Measurements from ENCODE around the gene TLE5.
A peak's percentile ranks its signal among the peaks of the same experiment; 100 is the strongest.

Gene TLE5

GRCh38 chr19:3028305-3029064, 33.8 kb downstream of the TLE5 start:
- peak overlapping the region; percentile 59 for H3K4me3 ChIP-seq (replicated peaks; ENCODE audit: low read depth, low read length)
- TF ChIP-seq, protein P1, sequence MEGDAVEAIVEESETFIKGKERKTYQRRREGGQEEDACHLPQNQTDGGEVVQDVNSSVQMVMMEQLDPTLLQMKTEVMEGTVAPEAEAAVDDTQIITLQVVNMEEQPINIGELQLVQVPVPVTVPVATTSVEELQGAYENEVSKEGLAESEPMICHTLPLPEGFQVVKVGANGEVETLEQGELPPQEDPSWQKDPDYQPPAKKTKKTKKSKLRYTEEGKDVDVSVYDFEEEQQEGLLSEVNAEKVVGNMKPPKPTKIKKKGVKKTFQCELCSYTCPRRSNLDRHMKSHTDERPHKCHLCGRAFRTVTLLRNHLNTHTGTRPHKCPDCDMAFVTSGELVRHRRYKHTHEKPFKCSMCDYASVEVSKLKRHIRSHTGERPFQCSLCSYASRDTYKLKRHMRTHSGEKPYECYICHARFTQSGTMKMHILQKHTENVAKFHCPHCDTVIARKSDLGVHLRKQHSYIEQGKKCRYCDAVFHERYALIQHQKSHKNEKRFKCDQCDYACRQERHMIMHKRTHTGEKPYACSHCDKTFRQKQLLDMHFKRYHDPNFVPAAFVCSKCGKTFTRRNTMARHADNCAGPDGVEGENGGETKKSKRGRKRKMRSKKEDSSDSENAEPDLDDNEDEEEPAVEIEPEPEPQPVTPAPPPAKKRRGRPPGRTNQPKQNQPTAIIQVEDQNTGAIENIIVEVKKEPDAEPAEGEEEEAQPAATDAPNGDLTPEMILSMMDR (IDR thresholded peaks at IDR 0.05; ENCODE audit: low read length, missing control alignments): no peak
- DNase-seq (ENCODE audit: low read depth): no peak

- DNase-seq (ENCODE audit: low read depth): no peak
- no peak overlapping the region for H3K4me3 ChIP-seq (replicated peaks; ENCODE audit: low read depth, low read length)
- TF ChIP-seq, protein P1 (IDR thresholded peaks at IDR 0.05; ENCODE audit: low read length, missing control alignments): no peak
Measured at GRCh38 chr19:3027981-3028304, 34.4 kb downstream of the TLE5 start.

- no peak for DNase-seq (ENCODE audit: low read depth)
- TF ChIP-seq, protein P1 (IDR thresholded peaks at IDR 0.05; ENCODE audit: low read length, missing control alignments): no peak
- no peak overlapping the region for H3K4me3 ChIP-seq (replicated peaks; ENCODE audit: low read depth, low read length)
Measured at GRCh38 chr19:3027292-3027691, 35.0 kb downstream of the TLE5 start.

DNA sequence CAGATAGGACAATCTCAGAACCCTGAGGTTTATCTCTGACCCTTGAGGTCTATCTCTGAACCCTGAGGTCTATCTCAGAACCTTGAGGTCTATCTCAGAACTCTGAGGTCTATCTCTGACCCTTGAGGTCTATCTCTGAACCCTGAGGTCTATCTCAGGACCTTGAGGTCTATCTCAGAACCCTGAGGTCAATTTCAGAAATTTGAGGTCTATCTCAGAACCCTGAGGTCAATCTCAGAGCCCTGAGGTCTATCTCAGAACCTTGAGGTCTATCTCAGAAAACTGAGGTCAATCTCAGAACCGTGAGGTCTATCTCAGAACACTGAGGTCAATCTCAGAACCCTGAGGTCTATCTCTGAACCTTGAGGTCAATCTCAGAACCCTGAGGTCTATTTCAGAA, 35.5 kb downstream of the TLE5 start:
- TF ChIP-seq, protein P1 (IDR thresholded peaks at IDR 0.05; ENCODE audit: low read length, missing control alignments): no peak

GRCh38 chr19:3025549-3025886, 36.8 kb downstream of the TLE5 start:
- H3K4me3 ChIP-seq (replicated peaks; ENCODE audit: low read depth, low read length): no peak overlapping the region
- TF ChIP-seq, protein P1 (IDR thresholded peaks at IDR 0.05; ENCODE audit: low read length, missing control alignments): no peak
- no peak for DNase-seq (ENCODE audit: low read depth)

More for the DNA sequence above, 35.5 kb downstream of the TLE5 start:
- DNase-seq (ENCODE audit: low read depth): no peak
- no peak overlapping the region for H3K4me3 ChIP-seq (replicated peaks; ENCODE audit: low read depth, low read length)

DNA sequence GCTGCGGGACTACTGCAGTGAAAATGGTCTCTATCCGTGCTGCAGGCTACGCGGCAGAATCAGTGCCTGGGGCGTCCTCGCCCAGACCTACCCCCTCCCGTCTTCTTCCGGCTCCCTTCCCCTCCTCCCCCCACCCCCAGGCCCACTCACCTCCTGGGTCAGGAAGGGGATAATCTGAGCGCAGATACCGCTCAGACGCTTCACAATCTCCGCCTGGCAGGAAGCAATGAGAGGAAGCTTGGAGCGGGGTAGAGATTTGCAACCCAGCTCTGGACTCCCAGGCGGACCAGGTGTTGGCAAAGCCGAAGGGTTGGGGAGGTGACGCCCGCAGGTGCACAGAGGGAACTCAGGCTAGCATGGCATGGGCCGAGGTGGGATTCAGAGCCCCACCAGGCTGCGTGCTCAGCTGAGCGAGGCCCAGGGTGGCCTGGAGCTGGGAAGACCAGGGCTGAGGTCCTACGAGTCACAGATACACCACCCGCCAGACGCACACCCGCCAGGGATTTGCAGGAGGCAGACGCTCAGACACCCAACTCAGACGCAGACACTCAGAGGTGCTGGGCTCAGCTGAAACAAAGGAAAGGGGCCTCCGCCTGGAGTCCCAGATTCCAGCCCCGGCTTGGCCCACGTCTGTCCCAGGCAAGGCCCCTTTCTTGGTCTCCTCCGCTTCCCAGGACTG, 37.3 kb downstream of the TLE5 start:
- DNase-seq (ENCODE audit: low read depth): no peak
- no peak overlapping the region for H3K4me3 ChIP-seq (replicated peaks; ENCODE audit: low read depth, low read length)

More for the DNA sequence above, 37.3 kb downstream of the TLE5 start:
- TF ChIP-seq, protein P1 (IDR thresholded peaks at IDR 0.05; ENCODE audit: low read length, missing control alignments): no peak
